SK-N-SH (cell line): ENCODE data around the gene AKAP6. TPM values are rescaled to one million over a fixed set of nuclear protein-coding genes. Genes with fewer than 3 reads are reported as not detected.
A peak's percentile ranks its signal among the peaks of the same experiment; 100 is the strongest.

Experiments used
- CTCF ChIA-PET: fragments of 300-600, 350-600 bp; formaldehyde crosslinking; extraction: SDS; loops from one replicate; lab custom pipeline; 2021; lab: Yijun Ruan, JAX
- POLR2A ChIA-PET: fragments of 350-600 bp; sonication (Branson Sonifier 250); formaldehyde crosslinking; extraction: SDS; loops from one replicate; lab custom pipeline; 2020; ENCODE audit warnings: antibody characterized with exemption, inconsistent platforms; lab: Yijun Ruan, JAX
- DNase-seq: peaks from one replicate; pipeline ENCODE4 v3.0.0; 2012
- H2AFZ ChIP-seq: fragments of 200-600 bp; sonication (generic); 2 replicates; pipeline ENCODE4 v1.8.1; 2016; ENCODE audit warnings: antibody characterized with exemption, mild to moderate bottlenecking, low read depth
- H3F3A ChIP-seq: fragments of 200-600 bp; sonication (generic); replicated peaks from 2 replicates; pipeline ENCODE3; 2016; ENCODE audit warnings: antibody characterized with exemption, mild to moderate bottlenecking; ENCODE audit not compliant: insufficient read depth
- H3K27ac ChIP-seq, 2 experiments: fragments of 200-500 bp in 1 of 2; fragments of 200-600 bp in 1 of 2; sonication (Bioruptor generic) in 1 of 2; sonication (generic), shearing (Covaris generic) in 1 of 2; 2 replicates each; pipeline versions ENCODE4 v1.5.1 to v1.6.1; 2014 to 2016; ENCODE audit warnings: low read depth in 2 of 2, inconsistent platforms in 1 of 2, low read length in 1 of 2, mild to moderate bottlenecking in 1 of 2, mixed read lengths in 1 of 2
- H3K27me3 ChIP-seq: fragments of 200-600 bp; sonication (generic), shearing (Covaris generic); 2 replicates; pipeline ENCODE4 v1.6.1; 2016; ENCODE audit warnings: mixed run types; ENCODE audit not compliant: insufficient read depth
- H3K36me3 ChIP-seq, 2 experiments: fragments of 200-500 bp in 1 of 2; fragments of 200-600 bp in 1 of 2; sonication (Bioruptor generic) in 1 of 2; sonication (generic) in 1 of 2; replicated peaks in 1 of 2; 2 replicates each; pipeline versions ENCODE3 to v1.5.1; 2014 to 2016; ENCODE audit warnings: low read length in 1 of 2, mild to moderate bottlenecking in 1 of 2; ENCODE audit not compliant: insufficient read depth in 2 of 2, control insufficient read depth in 1 of 2
- H3K4me1 ChIP-seq, 2 experiments: fragments of 200-500 bp in 1 of 2; fragments of 200-600 bp in 1 of 2; sonication (Bioruptor generic) in 1 of 2; sonication (generic), shearing (Covaris generic) in 1 of 2; 2 replicates each; pipeline versions ENCODE4 v1.5.1 to v1.6.1; 2014 to 2016; ENCODE audit warnings: low read depth in 1 of 2, low read length in 1 of 2, mixed run types in 1 of 2; ENCODE audit not compliant: insufficient read depth in 2 of 2, control insufficient read depth in 1 of 2
- H3K4me2 ChIP-seq: fragments of 200-600 bp; sonication (generic), shearing (Covaris generic); 2 replicates; pipeline ENCODE4 v1.6.1; 2017; ENCODE audit warnings: mixed run types
- H3K4me3 ChIP-seq, 2 experiments: fragments of 200-500 bp in 1 of 2; fragments of 200-600 bp in 1 of 2; sonication (Bioruptor generic) in 1 of 2; sonication (generic), shearing (Covaris generic) in 1 of 2; 2 replicates each; pipeline versions ENCODE4 v1.5.1 to v1.8.1; 2014 to 2016; ENCODE audit warnings: low read depth in 2 of 2, inconsistent platforms in 1 of 2, low read length in 1 of 2, mild to moderate bottlenecking in 1 of 2, mixed read lengths in 1 of 2, moderate library complexity in 1 of 2
- H3K79me2 ChIP-seq: fragments of 200-600 bp; sonication (generic); 2 replicates; pipeline ENCODE4 v1.8.1; 2017; ENCODE audit warnings: mild to moderate bottlenecking; ENCODE audit not compliant: insufficient read depth
- H3K9ac ChIP-seq: fragments of 200-600 bp; sonication (generic); 2 replicates; pipeline ENCODE4 v1.6.1; 2017; ENCODE audit warnings: mixed run types
- H3K9me2 ChIP-seq: fragments of 200-600 bp; sonication (generic); 2 replicates; pipeline ENCODE4 v1.6.1; 2017; ENCODE audit warnings: mixed run types
- H3K9me3 ChIP-seq: fragments of 200-600 bp; sonication (generic); 2 replicates; pipeline ENCODE4 v1.6.1; 2017; ENCODE audit warnings: mixed run types, mild to moderate bottlenecking, moderate library complexity
- H4K20me1 ChIP-seq: fragments of 200-600 bp; sonication (generic); 2 replicates; pipeline ENCODE4 v1.6.1; 2017; ENCODE audit warnings: mild to moderate bottlenecking, mixed run types; ENCODE audit not compliant: insufficient read depth
- NFIC ChIP-seq: IDR thresholded peaks from 2 replicates; pipeline ENCODE4 v1.4.0; 2012; ENCODE audit warnings: borderline replicate concordance
- RAD21 ChIP-seq: IDR thresholded peaks from 2 replicates; pipeline ENCODE4 v1.6.1; 2012; ENCODE audit warnings: mild to moderate bottlenecking, low read length
- RFX5 ChIP-seq: IDR thresholded peaks from 2 replicates; pipeline ENCODE4 v1.6.1; 2012; ENCODE audit warnings: mild to moderate bottlenecking, improper control_type of control experiment, low read length
- SMC3 ChIP-seq: IDR thresholded peaks from 2 replicates; pipeline ENCODE4 v1.6.1; 2012; ENCODE audit warnings: low read depth, low read length, improper control_type of control experiment
- WGBS: methylation state at CpG from one replicate; pipeline ENCODE4 v1.1.6; 2017; ENCODE audit warnings: low lambda C conversion rate; 5-methylcytosine and 5-hydroxymethylcytosine counted together
- polyA plus RNA-seq, 3 experiments: library from polyadenylated mRNA; depleted of rRNA; stranded (reverse); fragments of >200 nt; gene quantifications; 2 replicates each; pipeline ENCODE4 v1.2.3, GENCODE V29; 2012
- TF ChIP-seq, protein P1 (sequence below): fragments of 150-350 bp; IDR thresholded peaks from 2 replicates; pipeline ENCODE4 v1.6.1; 2017; ENCODE audit warnings: antibody characterized with exemption, low read length, low read depth, borderline replicate concordance
- TF ChIP-seq, protein P2 (sequence below): IDR thresholded peaks from 2 replicates; pipeline ENCODE4; 2012
- TF ChIP-seq, protein P3 (sequence below): fragments of 200-600 bp; sonication (generic); IDR thresholded peaks from 2 replicates; pipeline ENCODE4 v1.6.1; 2017; ENCODE audit warnings: antibody characterized with exemption, mild to moderate bottlenecking, moderate library complexity

Gene AKAP6
- polyA plus RNA-seq, 1 of the 3 experiments (the other 2 are of a cell fraction), result 1.7 TPM

DNA sequence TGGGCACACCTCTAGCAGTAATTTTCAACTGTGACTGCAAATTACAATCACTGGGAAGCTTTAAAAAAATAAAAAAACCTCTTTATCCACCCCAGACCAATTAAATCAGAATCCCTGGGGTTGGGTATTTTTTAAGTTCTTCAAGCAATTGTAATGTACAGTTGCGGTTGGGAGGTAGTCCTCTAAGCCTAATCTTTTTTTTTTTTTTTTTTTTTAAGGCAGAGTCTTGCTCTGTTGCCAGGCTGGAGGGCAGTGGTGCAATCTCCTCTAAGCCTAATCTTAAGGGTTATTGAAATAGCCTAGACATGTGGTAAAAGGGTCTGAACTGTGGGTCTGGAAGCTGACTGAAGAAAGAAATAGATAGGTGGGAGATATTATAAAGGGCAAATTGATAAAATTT is 230.5 kb downstream of the AKAP6 start:
- POLR2A ChIA-PET, result no interaction called here
- no peaks in the 10 kb centered on the region for H3K36me3 ChIP-seq
- TF ChIP-seq, protein P1, sequence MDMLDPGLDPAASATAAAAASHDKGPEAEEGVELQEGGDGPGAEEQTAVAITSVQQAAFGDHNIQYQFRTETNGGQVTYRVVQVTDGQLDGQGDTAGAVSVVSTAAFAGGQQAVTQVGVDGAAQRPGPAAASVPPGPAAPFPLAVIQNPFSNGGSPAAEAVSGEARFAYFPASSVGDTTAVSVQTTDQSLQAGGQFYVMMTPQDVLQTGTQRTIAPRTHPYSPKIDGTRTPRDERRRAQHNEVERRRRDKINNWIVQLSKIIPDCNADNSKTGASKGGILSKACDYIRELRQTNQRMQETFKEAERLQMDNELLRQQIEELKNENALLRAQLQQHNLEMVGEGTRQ, result no peak
- TF ChIP-seq, protein P2, sequence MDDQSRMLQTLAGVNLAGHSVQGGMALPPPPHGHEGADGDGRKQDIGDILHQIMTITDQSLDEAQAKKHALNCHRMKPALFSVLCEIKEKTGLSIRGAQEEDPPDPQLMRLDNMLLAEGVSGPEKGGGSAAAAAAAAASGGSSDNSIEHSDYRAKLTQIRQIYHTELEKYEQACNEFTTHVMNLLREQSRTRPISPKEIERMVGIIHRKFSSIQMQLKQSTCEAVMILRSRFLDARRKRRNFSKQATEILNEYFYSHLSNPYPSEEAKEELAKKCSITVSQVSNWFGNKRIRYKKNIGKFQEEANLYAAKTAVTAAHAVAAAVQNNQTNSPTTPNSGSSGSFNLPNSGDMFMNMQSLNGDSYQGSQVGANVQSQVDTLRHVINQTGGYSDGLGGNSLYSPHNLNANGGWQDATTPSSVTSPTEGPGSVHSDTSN, result no peak
- TF ChIP-seq, protein P3, sequence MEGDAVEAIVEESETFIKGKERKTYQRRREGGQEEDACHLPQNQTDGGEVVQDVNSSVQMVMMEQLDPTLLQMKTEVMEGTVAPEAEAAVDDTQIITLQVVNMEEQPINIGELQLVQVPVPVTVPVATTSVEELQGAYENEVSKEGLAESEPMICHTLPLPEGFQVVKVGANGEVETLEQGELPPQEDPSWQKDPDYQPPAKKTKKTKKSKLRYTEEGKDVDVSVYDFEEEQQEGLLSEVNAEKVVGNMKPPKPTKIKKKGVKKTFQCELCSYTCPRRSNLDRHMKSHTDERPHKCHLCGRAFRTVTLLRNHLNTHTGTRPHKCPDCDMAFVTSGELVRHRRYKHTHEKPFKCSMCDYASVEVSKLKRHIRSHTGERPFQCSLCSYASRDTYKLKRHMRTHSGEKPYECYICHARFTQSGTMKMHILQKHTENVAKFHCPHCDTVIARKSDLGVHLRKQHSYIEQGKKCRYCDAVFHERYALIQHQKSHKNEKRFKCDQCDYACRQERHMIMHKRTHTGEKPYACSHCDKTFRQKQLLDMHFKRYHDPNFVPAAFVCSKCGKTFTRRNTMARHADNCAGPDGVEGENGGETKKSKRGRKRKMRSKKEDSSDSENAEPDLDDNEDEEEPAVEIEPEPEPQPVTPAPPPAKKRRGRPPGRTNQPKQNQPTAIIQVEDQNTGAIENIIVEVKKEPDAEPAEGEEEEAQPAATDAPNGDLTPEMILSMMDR, result no peak
- no peak overlapping the region for H3K4me2 ChIP-seq
- no peaks in the 10 kb centered on the region for H3K27me3 ChIP-seq
- no peaks in the 10 kb centered on the region for H4K20me1 ChIP-seq
- peaks cover 23% of the 10 kb centered on the region for H3F3A ChIP-seq
- peaks cover 0 to 26% of the 10 kb centered on the region in 2 experiments; a peak in 3 of 4 replicates for H3K4me1 ChIP-seq
- peak overlapping the region; percentile 58 to 80 for H3K27ac ChIP-seq
- H3K9me3 ChIP-seq, result no peaks in the 10 kb centered on the region
- DNase-seq, result no peak
- H2AFZ ChIP-seq, result peak overlapping the region; percentile 11; the same call in 1 of the 2 replicates
- 0 out of 2 replicates have a peak, but pooled peaks cover 4% of the 10 kb centered on the region for H3K79me2 ChIP-seq
- CTCF ChIA-PET, result interaction anchor here (0.6 to 2.4 kb wide), 36 partner anchors 10 to 1106 kb away, joined by 3 to 21 read pairs (median 4); no protein-coding TSS in a partner anchor
- peak overlapping the region; percentile 41; the same call in 1 of the 2 replicates for H3K9ac ChIP-seq
- WGBS, result 62% methylated on average over 1 of the region's 1 CpG
- H3K4me3 ChIP-seq, result no peak overlapping the region
- no peaks in the 10 kb centered on the region for H3K9me2 ChIP-seq

DNA sequence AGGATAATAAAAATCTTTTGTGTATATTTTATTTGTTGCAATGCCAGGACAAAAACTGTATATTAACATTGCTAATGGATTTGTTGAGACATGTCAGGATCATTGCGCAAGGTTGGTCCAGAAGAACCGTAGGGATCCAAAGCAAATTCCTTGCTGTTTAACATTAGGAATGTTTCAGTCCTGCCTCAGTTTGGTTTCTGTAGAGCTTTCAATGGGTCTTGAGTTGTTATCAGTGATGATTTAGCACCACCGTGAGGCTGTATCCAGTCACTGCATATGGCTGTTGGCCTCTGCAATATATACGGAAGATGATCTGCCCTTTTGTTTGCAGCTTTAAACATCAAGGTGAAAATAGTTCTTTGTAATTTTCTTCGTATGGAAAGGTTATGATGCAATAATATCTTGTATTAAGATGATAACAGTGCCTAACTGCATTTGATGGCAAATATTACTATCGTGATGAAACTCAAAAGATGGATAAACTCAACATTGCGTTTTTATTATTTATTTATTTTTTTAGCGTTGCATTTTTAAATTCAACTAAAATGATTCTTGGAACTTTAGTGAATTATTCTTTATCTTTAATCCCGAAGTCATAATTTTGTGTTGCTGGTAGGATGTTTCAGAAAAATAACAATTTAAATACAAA is 231.2 kb downstream of the AKAP6 start:
- peak; percentile 95 for TF ChIP-seq RAD21
- TF ChIP-seq, protein P3, result peak; percentile 96
- peak; percentile 40; the same call in 1 of the 2 replicates for TF ChIP-seq RFX5
- TF ChIP-seq NFIC, result no peak
- TF ChIP-seq SMC3, result peak; percentile 74
- TF ChIP-seq, all 33 proteins: peak for 4
- peak overlapping the region; percentile 41; the same call in 1 of the 2 replicates for H3K9ac ChIP-seq
- 13% methylated on average over 9 of the region's 9 CpGs for WGBS
- no peaks in the 10 kb centered on the region for H3K36me3 ChIP-seq
- CTCF ChIA-PET, result interaction anchor here (0.6 to 2.4 kb wide), 34 partner anchors 10 to 1107 kb away, joined by 3 to 21 read pairs (median 4); no protein-coding TSS in a partner anchor
- DNase-seq, result peak; percentile 59
- H3K9me2 ChIP-seq, result no peaks in the 10 kb centered on the region
- H3K79me2 ChIP-seq, result 0 out of 2 replicates have a peak, but pooled peaks cover 4% of the 10 kb centered on the region
- H4K20me1 ChIP-seq, result no peaks in the 10 kb centered on the region
- H3K27ac ChIP-seq, result peak overlapping the region; percentile 83 to 89
- peaks cover 29% of the 10 kb centered on the region for H3F3A ChIP-seq
- H3K4me2 ChIP-seq, result peak overlapping the region; percentile 14
- no peaks in the 10 kb centered on the region for H3K9me3 ChIP-seq
- no peaks in the 10 kb centered on the region for H3K27me3 ChIP-seq
- POLR2A ChIA-PET, result no interaction called here
- no peak overlapping the region; a peak in 1 of 4 replicates for H3K4me3 ChIP-seq
- peak overlapping the region; percentile 11 for H2AFZ ChIP-seq
- H3K4me1 ChIP-seq, result peaks cover under 1 to 33% of the 10 kb centered on the region in 2 experiments; a peak in 2 of 4 replicates
